Measurements from ENCODE around the gene AFF4. TPM values are rescaled to one million over a fixed set of nuclear protein-coding genes. Genes with fewer than 3 reads are reported as not detected.
A peak's percentile ranks its signal among the peaks of the same experiment; 100 is the strongest.

AFF4 gene
- total and polyA plus RNA-seq, 10 of the 15 experiments (the other 5 are each of a cell fraction or from before 2014, with no cell fraction given), result 1.1 to 20.2 (median 10.4) TPM

DNA sequence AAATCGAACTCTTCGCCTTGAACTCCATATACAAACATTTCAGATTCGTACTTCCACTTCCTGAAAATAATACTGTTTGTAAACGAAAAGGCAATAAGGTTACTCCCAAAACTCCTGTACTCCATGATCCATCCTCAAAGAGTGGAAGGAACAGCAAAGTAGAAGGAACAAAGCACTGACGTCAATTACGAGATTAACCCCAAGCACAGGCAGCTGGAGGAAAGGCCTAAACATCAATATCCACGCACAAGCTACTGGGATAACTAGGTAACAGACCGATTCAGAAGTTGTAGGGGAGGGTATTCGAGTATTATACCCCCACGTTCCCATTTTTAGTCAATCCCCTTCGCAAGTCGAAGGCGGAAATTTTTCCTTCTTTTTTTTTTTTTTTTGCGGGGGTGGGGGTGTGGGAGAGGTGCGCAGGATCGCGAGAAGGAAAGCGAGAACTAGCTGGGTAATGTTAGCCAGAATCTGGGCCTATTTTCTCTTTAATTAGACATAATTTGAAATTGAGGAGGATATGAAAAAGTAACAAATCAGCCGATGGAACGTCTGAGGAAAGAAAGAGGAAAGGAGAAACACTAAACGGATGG lies 909 bp downstream of the AFF4 start (continued):
- TF ChIP-seq, protein P1, sequence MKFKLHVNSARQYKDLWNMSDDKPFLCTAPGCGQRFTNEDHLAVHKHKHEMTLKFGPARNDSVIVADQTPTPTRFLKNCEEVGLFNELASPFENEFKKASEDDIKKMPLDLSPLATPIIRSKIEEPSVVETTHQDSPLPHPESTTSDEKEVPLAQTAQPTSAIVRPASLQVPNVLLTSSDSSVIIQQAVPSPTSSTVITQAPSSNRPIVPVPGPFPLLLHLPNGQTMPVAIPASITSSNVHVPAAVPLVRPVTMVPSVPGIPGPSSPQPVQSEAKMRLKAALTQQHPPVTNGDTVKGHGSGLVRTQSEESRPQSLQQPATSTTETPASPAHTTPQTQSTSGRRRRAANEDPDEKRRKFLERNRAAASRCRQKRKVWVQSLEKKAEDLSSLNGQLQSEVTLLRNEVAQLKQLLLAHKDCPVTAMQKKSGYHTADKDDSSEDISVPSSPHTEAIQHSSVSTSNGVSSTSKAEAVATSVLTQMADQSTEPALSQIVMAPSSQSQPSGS (IDR thresholded peaks at IDR 0.05; ENCODE audit: low read length), result 0 out of 2 replicates have a peak, but pooled peaks have one; percentile 33
- TF ChIP-seq HDAC2 (IDR thresholded peaks at IDR 0.05) (no peak), ZNF24 (IDR thresholded peaks at IDR 0.05) (no peak), BCL11A (IDR thresholded peaks at IDR 0.05; ENCODE audit: low read depth, low read length) (no peak), ZNF384 (IDR thresholded peaks at IDR 0.05; ENCODE audit: borderline replicate concordance, low read depth, low read length) (peak; percentile 93), HDAC6 (IDR thresholded peaks at IDR 0.05; ENCODE audit: unreplicated experiment) (no peak), LARP7 (IDR thresholded peaks at IDR 0.05) (no peak), HDGF (IDR thresholded peaks at IDR 0.05) (0 out of 2 replicates have a peak, but pooled peaks have one; percentile 58), RAD51 (IDR thresholded peaks at IDR 0.05) (0 out of 2 replicates have a peak, but pooled peaks have one; percentile 22), BHLHE40 (IDR thresholded peaks at IDR 0.05; ENCODE audit: borderline replicate concordance in 1 of 2, low read depth in 2 of 2, low read length in 1 of 2) (no peak), CEBPB (IDR thresholded peaks at IDR 0.05; ENCODE audit: borderline replicate concordance in 1 of 2, low read depth in 2 of 2, low read length in 2 of 2) (no peak), TCF7 (IDR thresholded peaks at IDR 0.05; ENCODE audit: borderline replicate concordance) (no peak), NBN (IDR thresholded peaks at IDR 0.05) (peak; percentile 72; the same call in 1 of the 2 replicates), RUNX3 (IDR thresholded peaks at IDR 0.05; ENCODE audit: low read length) (no peak)
- TF ChIP-seq, protein P2, sequence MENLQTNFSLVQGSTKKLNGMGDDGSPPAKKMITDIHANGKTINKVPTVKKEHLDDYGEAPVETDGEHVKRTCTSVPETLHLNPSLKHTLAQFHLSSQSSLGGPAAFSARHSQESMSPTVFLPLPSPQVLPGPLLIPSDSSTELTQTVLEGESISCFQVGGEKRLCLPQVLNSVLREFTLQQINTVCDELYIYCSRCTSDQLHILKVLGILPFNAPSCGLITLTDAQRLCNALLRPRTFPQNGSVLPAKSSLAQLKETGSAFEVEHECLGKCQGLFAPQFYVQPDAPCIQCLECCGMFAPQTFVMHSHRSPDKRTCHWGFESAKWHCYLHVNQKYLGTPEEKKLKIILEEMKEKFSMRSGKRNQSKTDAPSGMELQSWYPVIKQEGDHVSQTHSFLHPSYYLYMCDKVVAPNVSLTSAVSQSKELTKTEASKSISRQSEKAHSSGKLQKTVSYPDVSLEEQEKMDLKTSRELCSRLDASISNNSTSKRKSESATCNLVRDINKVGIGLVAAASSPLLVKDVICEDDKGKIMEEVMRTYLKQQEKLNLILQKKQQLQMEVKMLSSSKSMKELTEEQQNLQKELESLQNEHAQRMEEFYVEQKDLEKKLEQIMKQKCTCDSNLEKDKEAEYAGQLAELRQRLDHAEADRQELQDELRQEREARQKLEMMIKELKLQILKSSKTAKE (IDR thresholded peaks at IDR 0.05; ENCODE audit: low read depth, poor library complexity, severe bottlenecking), result peak; percentile 37
- TF ChIP-seq, protein P3, sequence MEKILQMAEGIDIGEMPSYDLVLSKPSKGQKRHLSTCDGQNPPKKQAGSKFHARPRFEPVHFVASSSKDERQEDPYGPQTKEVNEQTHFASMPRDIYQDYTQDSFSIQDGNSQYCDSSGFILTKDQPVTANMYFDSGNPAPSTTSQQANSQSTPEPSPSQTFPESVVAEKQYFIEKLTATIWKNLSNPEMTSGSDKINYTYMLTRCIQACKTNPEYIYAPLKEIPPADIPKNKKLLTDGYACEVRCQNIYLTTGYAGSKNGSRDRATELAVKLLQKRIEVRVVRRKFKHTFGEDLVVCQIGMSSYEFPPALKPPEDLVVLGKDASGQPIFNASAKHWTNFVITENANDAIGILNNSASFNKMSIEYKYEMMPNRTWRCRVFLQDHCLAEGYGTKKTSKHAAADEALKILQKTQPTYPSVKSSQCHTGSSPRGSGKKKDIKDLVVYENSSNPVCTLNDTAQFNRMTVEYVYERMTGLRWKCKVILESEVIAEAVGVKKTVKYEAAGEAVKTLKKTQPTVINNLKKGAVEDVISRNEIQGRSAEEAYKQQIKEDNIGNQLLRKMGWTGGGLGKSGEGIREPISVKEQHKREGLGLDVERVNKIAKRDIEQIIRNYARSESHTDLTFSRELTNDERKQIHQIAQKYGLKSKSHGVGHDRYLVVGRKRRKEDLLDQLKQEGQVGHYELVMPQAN (conservative IDR thresholded peaks at IDR 0.05), result 0 out of 2 replicates have a peak, but pooled peaks have one; percentile 28
- TF ChIP-seq, protein P4, sequence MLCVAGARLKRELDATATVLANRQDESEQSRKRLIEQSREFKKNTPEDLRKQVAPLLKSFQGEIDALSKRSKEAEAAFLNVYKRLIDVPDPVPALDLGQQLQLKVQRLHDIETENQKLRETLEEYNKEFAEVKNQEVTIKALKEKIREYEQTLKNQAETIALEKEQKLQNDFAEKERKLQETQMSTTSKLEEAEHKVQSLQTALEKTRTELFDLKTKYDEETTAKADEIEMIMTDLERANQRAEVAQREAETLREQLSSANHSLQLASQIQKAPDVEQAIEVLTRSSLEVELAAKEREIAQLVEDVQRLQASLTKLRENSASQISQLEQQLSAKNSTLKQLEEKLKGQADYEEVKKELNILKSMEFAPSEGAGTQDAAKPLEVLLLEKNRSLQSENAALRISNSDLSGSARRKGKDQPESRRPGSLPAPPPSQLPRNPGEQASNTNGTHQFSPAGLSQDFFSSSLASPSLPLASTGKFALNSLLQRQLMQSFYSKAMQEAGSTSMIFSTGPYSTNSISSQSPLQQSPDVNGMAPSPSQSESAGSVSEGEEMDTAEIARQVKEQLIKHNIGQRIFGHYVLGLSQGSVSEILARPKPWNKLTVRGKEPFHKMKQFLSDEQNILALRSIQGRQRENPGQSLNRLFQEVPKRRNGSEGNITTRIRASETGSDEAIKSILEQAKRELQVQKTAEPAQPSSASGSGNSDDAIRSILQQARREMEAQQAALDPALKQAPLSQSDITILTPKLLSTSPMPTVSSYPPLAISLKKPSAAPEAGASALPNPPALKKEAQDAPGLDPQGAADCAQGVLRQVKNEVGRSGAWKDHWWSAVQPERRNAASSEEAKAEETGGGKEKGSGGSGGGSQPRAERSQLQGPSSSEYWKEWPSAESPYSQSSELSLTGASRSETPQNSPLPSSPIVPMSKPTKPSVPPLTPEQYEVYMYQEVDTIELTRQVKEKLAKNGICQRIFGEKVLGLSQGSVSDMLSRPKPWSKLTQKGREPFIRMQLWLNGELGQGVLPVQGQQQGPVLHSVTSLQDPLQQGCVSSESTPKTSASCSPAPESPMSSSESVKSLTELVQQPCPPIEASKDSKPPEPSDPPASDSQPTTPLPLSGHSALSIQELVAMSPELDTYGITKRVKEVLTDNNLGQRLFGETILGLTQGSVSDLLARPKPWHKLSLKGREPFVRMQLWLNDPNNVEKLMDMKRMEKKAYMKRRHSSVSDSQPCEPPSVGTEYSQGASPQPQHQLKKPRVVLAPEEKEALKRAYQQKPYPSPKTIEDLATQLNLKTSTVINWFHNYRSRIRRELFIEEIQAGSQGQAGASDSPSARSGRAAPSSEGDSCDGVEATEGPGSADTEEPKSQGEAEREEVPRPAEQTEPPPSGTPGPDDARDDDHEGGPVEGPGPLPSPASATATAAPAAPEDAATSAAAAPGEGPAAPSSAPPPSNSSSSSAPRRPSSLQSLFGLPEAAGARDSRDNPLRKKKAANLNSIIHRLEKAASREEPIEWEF (IDR thresholded peaks at IDR 0.05; ENCODE audit: insufficient replicate concordance, low read depth, low read length), result no peak
- TF ChIP-seq, protein P5, sequence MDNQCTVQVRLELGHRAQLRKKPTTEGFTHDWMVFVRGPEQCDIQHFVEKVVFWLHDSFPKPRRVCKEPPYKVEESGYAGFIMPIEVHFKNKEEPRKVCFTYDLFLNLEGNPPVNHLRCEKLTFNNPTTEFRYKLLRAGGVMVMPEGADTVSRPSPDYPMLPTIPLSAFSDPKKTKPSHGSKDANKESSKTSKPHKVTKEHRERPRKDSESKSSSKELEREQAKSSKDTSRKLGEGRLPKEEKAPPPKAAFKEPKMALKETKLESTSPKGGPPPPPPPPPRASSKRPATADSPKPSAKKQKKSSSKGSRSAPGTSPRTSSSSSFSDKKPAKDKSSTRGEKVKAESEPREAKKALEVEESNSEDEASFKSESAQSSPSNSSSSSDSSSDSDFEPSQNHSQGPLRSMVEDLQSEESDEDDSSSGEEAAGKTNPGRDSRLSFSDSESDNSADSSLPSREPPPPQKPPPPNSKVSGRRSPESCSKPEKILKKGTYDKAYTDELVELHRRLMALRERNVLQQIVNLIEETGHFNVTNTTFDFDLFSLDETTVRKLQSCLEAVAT (IDR thresholded peaks at IDR 0.05), result no peak; the same call in 1 of the 2 replicates
